Neuronal stem cell (in vitro differentiated cells): ENCODE data around the gene STX10.

Source experiments
- DNase-seq: peaks from one replicate; pipeline ENCODE4 v3.0.0-alpha.2; 2013; ENCODE audit warnings: low spot score
- H2AFZ ChIP-seq: one replicate; pipeline ENCODE4 v1.6.1; 2013; ENCODE audit warnings: mild to moderate bottlenecking, low read length, inconsistent platforms
- H2AK5ac ChIP-seq: 2 replicates; pipeline ENCODE4 v1.6.1; 2013; ENCODE audit warnings: low read depth, mild to moderate bottlenecking, inconsistent platforms, low read length, moderate library complexity, mixed read lengths
- H2BK120ac ChIP-seq: 2 replicates; pipeline ENCODE4 v1.6.1; 2013; ENCODE audit warnings: low read depth, mild to moderate bottlenecking, inconsistent platforms, low read length, moderate library complexity, mixed read lengths
- H2BK12ac ChIP-seq: one replicate; pipeline ENCODE4 v1.6.1; 2013; ENCODE audit warnings: low read length, inconsistent platforms
- H2BK15ac ChIP-seq: 2 replicates; pipeline ENCODE4 v1.6.1; 2013; ENCODE audit warnings: mild to moderate bottlenecking, low read length, inconsistent platforms, mixed read lengths
- H2BK5ac ChIP-seq: one replicate; pipeline ENCODE4 v1.6.1; 2013; ENCODE audit warnings: inconsistent platforms, mild to moderate bottlenecking, low read length, moderate library complexity
- H3K14ac ChIP-seq: one replicate; pipeline ENCODE4 v1.6.1; 2013; ENCODE audit warnings: low read length, inconsistent platforms
- H3K18ac ChIP-seq: 2 replicates; pipeline ENCODE4 v1.6.1; 2013; ENCODE audit warnings: low read length, inconsistent platforms
- H3K23ac ChIP-seq: 2 replicates; pipeline ENCODE4 v1.6.1; 2013; ENCODE audit warnings: low read depth, mild to moderate bottlenecking, mixed read lengths, low read length, inconsistent platforms; ENCODE audit not compliant: poor library complexity
- H3K27ac ChIP-seq: replicated peaks from 3 replicates; pipeline ENCODE4 v1.5.1; 2013; ENCODE audit warnings: low read length, inconsistent platforms
- H3K27me3 ChIP-seq, 3 experiments: 2 replicates each; pipeline ENCODE4 v1.6.1; 2013; ENCODE audit warnings: low read length in 3 of 3, mild to moderate bottlenecking in 2 of 3, inconsistent platforms in 1 of 3, low read depth in 1 of 3, mixed read lengths in 1 of 3, moderate library complexity in 1 of 3; ENCODE audit not compliant: control insufficient read depth in 3 of 3, insufficient read depth in 3 of 3
- H3K36me3 ChIP-seq, 2 donors: replicated peaks in 1 of 2; 2 replicates each; pipeline ENCODE4 v1.6.1; 2013; ENCODE audit warnings: low read length in 2 of 2; ENCODE audit not compliant: control insufficient read depth in 2 of 2, insufficient read depth in 2 of 2
- H3K4ac ChIP-seq: 2 replicates; pipeline ENCODE4 v1.6.1; 2013; ENCODE audit warnings: inconsistent platforms, mild to moderate bottlenecking, low read length, moderate library complexity
- H3K4me1 ChIP-seq, 2 donors: 1 replicate in 1 of 2; 2 replicates in 1 of 2; pipeline ENCODE4 v1.6.1; 2013; ENCODE audit warnings: low read length in 2 of 2, low read depth in 1 of 2; ENCODE audit not compliant: control insufficient read depth in 2 of 2, insufficient read depth in 1 of 2
- H3K4me2 ChIP-seq: one replicate; pipeline ENCODE4 v1.6.1; 2013; ENCODE audit warnings: mild to moderate bottlenecking, low read length, inconsistent platforms; ENCODE audit not compliant: insufficient read depth, poor library complexity, severe bottlenecking
- H3K4me3 ChIP-seq, 2 donors: 2 replicates each; pipeline ENCODE4 v1.5.1; 2013; ENCODE audit warnings: low read length in 2 of 2, mild to moderate bottlenecking in 2 of 2, inconsistent platforms in 1 of 2, moderate library complexity in 1 of 2
- H3K79me1 ChIP-seq: one replicate; pipeline ENCODE4 v1.6.1; 2013; ENCODE audit warnings: low read depth, mild to moderate bottlenecking, inconsistent platforms, low read length, moderate library complexity
- H3K9ac ChIP-seq: one replicate; pipeline ENCODE4 v1.6.1; 2013; ENCODE audit warnings: mild to moderate bottlenecking, low read depth, low read length, inconsistent platforms; ENCODE audit not compliant: poor library complexity
- H3K9me3 ChIP-seq, 2 donors: replicated peaks in 1 of 2; 2 replicates each; pipeline versions ENCODE3 to v1.6.1; 2013; ENCODE audit warnings: low read length in 2 of 2, mild to moderate bottlenecking in 2 of 2, inconsistent platforms in 1 of 2, low read depth in 1 of 2, mixed read lengths in 1 of 2, moderate library complexity in 1 of 2; ENCODE audit not compliant: control insufficient read depth in 2 of 2, insufficient read depth in 1 of 2
- H4K8ac ChIP-seq: one replicate; pipeline ENCODE4 v1.6.1; 2013; ENCODE audit warnings: low read depth, mild to moderate bottlenecking, inconsistent platforms, low read length, moderate library complexity
- H4K91ac ChIP-seq: one replicate; pipeline ENCODE4 v1.6.1; 2013; ENCODE audit warnings: low read length, low read depth, mild to moderate bottlenecking, inconsistent platforms; ENCODE audit not compliant: poor library complexity
- WGBS, 2 donors: extraction: QIAGEN DNeasy Blood & Tissue Kit; methylation state at CpG; one replicate each; pipeline ENCODE4 v1.1.7; 2013; ENCODE audit warnings: missing lambda C conversion rate in 2 of 2, mixed read lengths in 1 of 2; ENCODE audit not compliant: insufficient read length in 2 of 2, insufficient replicate concordance in 1 of 2; ENCODE audit errors: extremely low coverage in 2 of 2; 5-methylcytosine and 5-hydroxymethylcytosine counted together

STX10 gene

GRCh38 chr19:13099073-13099999 is 50.8 kb downstream of the STX10 start:
- H3K18ac ChIP-seq: peak overlapping the region; percentile 89
- no peak overlapping the region for H4K8ac ChIP-seq
- peak overlapping the region; percentile 55 for H3K23ac ChIP-seq
- H2BK15ac ChIP-seq: peak overlapping the region; percentile 33
- H3K14ac ChIP-seq: no peak overlapping the region
- H2BK12ac ChIP-seq: peak overlapping the region; percentile 58
- H3K27me3 ChIP-seq: peaks cover 25 to 77% (median 66%) of the 10 kb centered on the region in 3 experiments
- no peak for DNase-seq
- H3K4me3 ChIP-seq: peak overlapping the region in 1 of 2 donors; percentile 7
- peaks cover 2 to 3% of the 10 kb centered on the region in 2 donors for H3K36me3 ChIP-seq
- H2BK5ac ChIP-seq: no peak overlapping the region
- peak overlapping the region; percentile 48 for H3K4me2 ChIP-seq
- H3K4me1 ChIP-seq: peaks cover 14 to 29% of the 10 kb centered on the region in 2 donors
- H2AK5ac ChIP-seq: peak overlapping the region; percentile 84
- H3K9ac ChIP-seq: no peak overlapping the region
- peak overlapping the region; percentile 30 for H4K91ac ChIP-seq
- H3K27ac ChIP-seq: no peak overlapping the region
- peaks cover 8 to 9% of the 10 kb centered on the region in 2 donors for H3K9me3 ChIP-seq
- no peak overlapping the region for H3K4ac ChIP-seq
- H2AFZ ChIP-seq: peak overlapping the region; percentile 68
- no peaks in the 10 kb centered on the region for H3K79me1 ChIP-seq
- WGBS, 2 donors: no CpG with 5 or more reads among the region's 77 CpGs
- H2BK120ac ChIP-seq: no peak overlapping the region

- WGBS, 2 donors: no CpG with 5 or more reads among the region's 58 CpGs
- Histone ChIP-seq H3K79me1 (no peaks in the 10 kb centered on the region), H3K4me2 (no peak overlapping the region), H3K9me3 (peaks cover 8 to 9% of the 10 kb centered on the region in 2 donors), H3K4me1 (peaks cover 18 to 35% of the 10 kb centered on the region in 2 donors), H3K27me3 (peaks cover 25 to 84% (median 71%) of the 10 kb centered on the region in 3 experiments), H3K4ac (no peak overlapping the region), H2BK120ac (no peak overlapping the region), H2BK15ac (peak overlapping the region; percentile 26), H3K27ac (no peak overlapping the region), H3K36me3 (peaks cover 0 to 2% of the 10 kb centered on the region in 2 donors), H3K18ac (peak overlapping the region; percentile 89), H3K23ac (peak overlapping the region; percentile 55), H2AFZ (no peak overlapping the region), H3K9ac (no peak overlapping the region), H4K91ac (no peak overlapping the region), H2AK5ac (peak overlapping the region; percentile 84), H2BK12ac (no peak overlapping the region), H2BK5ac (no peak overlapping the region), H3K14ac (no peak overlapping the region), H4K8ac (no peak overlapping the region), H3K4me3 (no peak overlapping the region)
- DNase-seq: no peak
Observed at GRCh38 chr19:13098277-13099072, 51.7 kb downstream of the STX10 start.

- H2BK120ac ChIP-seq: no peak overlapping the region
- peaks cover 8 to 9% of the 10 kb centered on the region in 2 donors for H3K9me3 ChIP-seq
- H3K14ac ChIP-seq: no peak overlapping the region
- no peak overlapping the region for H3K4me3 ChIP-seq
- H2BK5ac ChIP-seq: no peak overlapping the region
- no peak overlapping the region for H3K9ac ChIP-seq
- H2AFZ ChIP-seq: no peak overlapping the region
- peak overlapping the region; percentile 80 for H3K18ac ChIP-seq
- no peak overlapping the region for H4K8ac ChIP-seq
- H2AK5ac ChIP-seq: peak overlapping the region; percentile 37
- no peak overlapping the region for H3K23ac ChIP-seq
- H4K91ac ChIP-seq: no peak overlapping the region
- no peak overlapping the region for H2BK12ac ChIP-seq
- peak overlapping the region; percentile 26 for H2BK15ac ChIP-seq
- H3K27me3 ChIP-seq: peaks cover 25 to 92% (median 68%) of the 10 kb centered on the region in 3 experiments
- H3K36me3 ChIP-seq: peaks cover 0 to 2% of the 10 kb centered on the region in 2 donors
- no CpG with 5 or more reads among the region's 69 CpGs for WGBS, 2 donors
- H3K79me1 ChIP-seq: no peaks in the 10 kb centered on the region
- no peak for DNase-seq
- no peak overlapping the region for H3K27ac ChIP-seq
- no peak overlapping the region for H3K4ac ChIP-seq
- no peak overlapping the region for H3K4me2 ChIP-seq
- peaks cover 15 to 34% of the 10 kb centered on the region in 2 donors for H3K4me1 ChIP-seq
Observed at GRCh38 chr19:13097463-13098258, 52.5 kb downstream of the STX10 start.
